ENCODE data around the gene SCRT2. TPM values are rescaled to one million over a fixed set of nuclear protein-coding genes. Genes with fewer than 3 reads are reported as not detected.
A peak's percentile ranks its signal among the peaks of the same experiment; 100 is the strongest.

The SCRT2 gene
- total and polyA plus RNA-seq, 9 of the 15 experiments (the other 6 are each of a cell fraction or from before 2014, with no cell fraction given): 0.04 to 0.75 (median 0.13) TPM; not detected in 2

- TF ChIP-seq PCBP2 (IDR thresholded peaks at IDR 0.05; ENCODE audit: low read depth, low read length, poor library complexity, severe bottlenecking) (no peak), KDM5B (IDR thresholded peaks at IDR 0.05; ENCODE audit: insufficient replicate concordance, low read depth, low read length) (peak; percentile 14), L3MBTL2 (IDR thresholded peaks at IDR 0.05) (no peak; the same call in 1 of the 2 replicates), PCBP1 (IDR thresholded peaks at IDR 0.05; ENCODE audit: low read depth, low read length, poor library complexity, severe bottlenecking) (peak; percentile 46), JUNB (CRISPR knock-in tag; conservative IDR thresholded peaks at IDR 0.05) (no peak), GATAD2A (IDR thresholded peaks at IDR 0.05) (no peak), KAT2B (IDR thresholded peaks at IDR 0.05; ENCODE audit: low read depth, low read length) (no peak), GATA2 (CRISPR knock-in tag; IDR thresholded peaks at IDR 0.05) (no peak), TFAP4 (CRISPR knock-in tag; IDR thresholded peaks at IDR 0.05; ENCODE audit: borderline replicate concordance) (0 out of 2 replicates have a peak, but pooled peaks have one; percentile 11), VEZF1 (CRISPR knock-in tag; IDR thresholded peaks at IDR 0.05) (peak; percentile 58), SIN3B (IDR thresholded peaks at IDR 0.05; ENCODE audit: low read depth) (0 out of 2 replicates have a peak, but pooled peaks have one; percentile 25), GABPA (tag; conservative IDR thresholded peaks at IDR 0.05; ENCODE audit: low read depth) (no peak), KDM2B (CRISPR knock-in tag; IDR thresholded peaks at IDR 0.05) (no peak), ZNF263 (CRISPR knock-in tag; IDR thresholded peaks at IDR 0.05; ENCODE audit: borderline replicate concordance) (peak; percentile 76), NR2C2 (CRISPR knock-in tag; IDR thresholded peaks at IDR 0.05) (no peak), NR2C2 (tag; IDR thresholded peaks at IDR 0.05) (no peak)
- TF ChIP-seq, protein P1, sequence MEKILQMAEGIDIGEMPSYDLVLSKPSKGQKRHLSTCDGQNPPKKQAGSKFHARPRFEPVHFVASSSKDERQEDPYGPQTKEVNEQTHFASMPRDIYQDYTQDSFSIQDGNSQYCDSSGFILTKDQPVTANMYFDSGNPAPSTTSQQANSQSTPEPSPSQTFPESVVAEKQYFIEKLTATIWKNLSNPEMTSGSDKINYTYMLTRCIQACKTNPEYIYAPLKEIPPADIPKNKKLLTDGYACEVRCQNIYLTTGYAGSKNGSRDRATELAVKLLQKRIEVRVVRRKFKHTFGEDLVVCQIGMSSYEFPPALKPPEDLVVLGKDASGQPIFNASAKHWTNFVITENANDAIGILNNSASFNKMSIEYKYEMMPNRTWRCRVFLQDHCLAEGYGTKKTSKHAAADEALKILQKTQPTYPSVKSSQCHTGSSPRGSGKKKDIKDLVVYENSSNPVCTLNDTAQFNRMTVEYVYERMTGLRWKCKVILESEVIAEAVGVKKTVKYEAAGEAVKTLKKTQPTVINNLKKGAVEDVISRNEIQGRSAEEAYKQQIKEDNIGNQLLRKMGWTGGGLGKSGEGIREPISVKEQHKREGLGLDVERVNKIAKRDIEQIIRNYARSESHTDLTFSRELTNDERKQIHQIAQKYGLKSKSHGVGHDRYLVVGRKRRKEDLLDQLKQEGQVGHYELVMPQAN (IDR thresholded peaks at IDR 0.05; ENCODE audit: borderline replicate concordance): 0 out of 2 replicates have a peak, but pooled peaks have one; percentile 44
- TF ChIP-seq, protein P2, sequence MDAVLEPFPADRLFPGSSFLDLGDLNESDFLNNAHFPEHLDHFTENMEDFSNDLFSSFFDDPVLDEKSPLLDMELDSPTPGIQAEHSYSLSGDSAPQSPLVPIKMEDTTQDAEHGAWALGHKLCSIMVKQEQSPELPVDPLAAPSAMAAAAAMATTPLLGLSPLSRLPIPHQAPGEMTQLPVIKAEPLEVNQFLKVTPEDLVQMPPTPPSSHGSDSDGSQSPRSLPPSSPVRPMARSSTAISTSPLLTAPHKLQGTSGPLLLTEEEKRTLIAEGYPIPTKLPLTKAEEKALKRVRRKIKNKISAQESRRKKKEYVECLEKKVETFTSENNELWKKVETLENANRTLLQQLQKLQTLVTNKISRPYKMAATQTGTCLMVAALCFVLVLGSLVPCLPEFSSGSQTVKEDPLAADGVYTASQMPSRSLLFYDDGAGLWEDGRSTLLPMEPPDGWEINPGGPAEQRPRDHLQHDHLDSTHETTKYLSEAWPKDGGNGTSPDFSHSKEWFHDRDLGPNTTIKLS (IDR thresholded peaks at IDR 0.05; ENCODE audit: borderline replicate concordance, low read depth): no peak
- TF ChIP-seq, protein P3, sequence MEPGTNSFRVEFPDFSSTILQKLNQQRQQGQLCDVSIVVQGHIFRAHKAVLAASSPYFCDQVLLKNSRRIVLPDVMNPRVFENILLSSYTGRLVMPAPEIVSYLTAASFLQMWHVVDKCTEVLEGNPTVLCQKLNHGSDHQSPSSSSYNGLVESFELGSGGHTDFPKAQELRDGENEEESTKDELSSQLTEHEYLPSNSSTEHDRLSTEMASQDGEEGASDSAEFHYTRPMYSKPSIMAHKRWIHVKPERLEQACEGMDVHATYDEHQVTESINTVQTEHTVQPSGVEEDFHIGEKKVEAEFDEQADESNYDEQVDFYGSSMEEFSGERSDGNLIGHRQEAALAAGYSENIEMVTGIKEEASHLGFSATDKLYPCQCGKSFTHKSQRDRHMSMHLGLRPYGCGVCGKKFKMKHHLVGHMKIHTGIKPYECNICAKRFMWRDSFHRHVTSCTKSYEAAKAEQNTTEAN (CRISPR knock-in tag; IDR thresholded peaks at IDR 0.05): no peak
Measured at GRCh38 chr20:675453-676314, at the start of gene SCRT2 (continued).

All from K562 (cell line).